Upper lobe of left lung (tissue), 6 donors: Measurements from ENCODE around the gene MYF5. TPM values are rescaled to one million over a fixed set of nuclear protein-coding genes. Genes with fewer than 3 reads are reported as not detected.

Source experiments
- ATAC-seq, 2 donors: fragments of 200-7000 bp; cut with Tn5 transposase; one replicate each; pipeline ENCODE4 v1.9.1; 2022; ENCODE audit warnings: mild to moderate bottlenecking in 2 of 2, moderate library complexity in 2 of 2; ENCODE audit not compliant: low FRiP score in 2 of 2
- DNase-seq, 2 donors: peaks; one replicate each; pipeline ENCODE4 v3.0.0-alpha.2; 2019 to 2020
- H3K27ac ChIP-seq, 4 donors: fragments of 200-600 bp; sonication (generic); one replicate each; pipeline ENCODE4 v1.5.1; 2016 to 2019
- H3K27me3 ChIP-seq, 4 donors: fragments of 200-600 bp; sonication (generic); one replicate each; pipeline ENCODE4 v1.5.1; 2017 to 2019
- H3K36me3 ChIP-seq, 4 donors: fragments of 200-600 bp; sonication (generic); one replicate each; pipeline ENCODE4 v1.5.1; 2016 to 2019
- H3K4me1 ChIP-seq, 4 donors: fragments of 200-600 bp; sonication (generic); one replicate each; pipeline ENCODE4 v1.5.1; 2018 to 2019
- H3K4me3 ChIP-seq, 4 donors: fragments of 200-600 bp; sonication (generic); one replicate each; pipeline ENCODE4 v1.5.1; 2017 to 2019; ENCODE audit warnings: mild to moderate bottlenecking in 2 of 4, moderate library complexity in 1 of 4
- H3K9me3 ChIP-seq, 4 donors: fragments of 200-600 bp; sonication (generic); one replicate each; pipeline ENCODE4 v1.5.1; 2018 to 2019
- CTCF ChIP-seq, 6 experiments: fragments of 450-650 bp in 4 of 6; fragments of 200-600 bp in 2 of 6; sonication (generic) in 2 of 6; IDR thresholded peaks; one replicate each; pipeline ENCODE4 v1.5.1; 2016 to 2019; ENCODE audit warnings: antibody characterized with exemption in 6 of 6
- EP300 ChIP-seq, 4 donors: sonication (generic); formaldehyde crosslinking; IDR thresholded peaks; one replicate each; pipeline ENCODE4 v1.5.1; 2017; ENCODE audit warnings: antibody characterized with exemption in 4 of 4, control low read depth in 2 of 4
- POLR2A ChIP-seq, 4 donors: fragments of 450-650 bp; IDR thresholded peaks; one replicate each; pipeline ENCODE4 v1.5.1; 2016 to 2017; ENCODE audit warnings: antibody characterized with exemption in 4 of 4, mild to moderate bottlenecking in 2 of 4
- POLR2AphosphoS5 ChIP-seq, 2 donors: sonication (generic); formaldehyde crosslinking; IDR thresholded peaks; one replicate each; pipeline ENCODE4 v1.5.1; 2017; ENCODE audit warnings: antibody characterized with exemption in 2 of 2
- WGBS, 2 donors: methylation state at CpG; one replicate each; pipeline ENCODE4 v1.1.5; 2017 to 2018; 5-methylcytosine and 5-hydroxymethylcytosine counted together
- total RNA-seq, 6 donors: library from RNA; depleted of rRNA in 4 of 6; stranded (reverse); fragments of >200 nt in 4 of 6; gene quantifications; one replicate each; pipeline versions ENCODE4 v1.1.0 to v1.2.1, GENCODE V29; 2016 to 2021
- donor health status: DM: no; HTN: no; CAD: no; lungs with moderate emphysema.
- donor health status: DM: no; HTN: yes; CAD: no; lungs with severe emphysema.

MYF5 gene
- total RNA-seq, 6 donors from 2014 or later: not detected

- Histone ChIP-seq H3K36me3 (no peaks in the 10 kb centered on the region), H3K9me3 (no peaks in the 10 kb centered on the region), H3K4me1 (peaks cover 0 to 7% (median 3%) of the 10 kb centered on the region in 4 donors), H3K27me3 (peaks cover 0 to 3% (median 0%) of the 10 kb centered on the region in 4 donors), H3K27ac (no peak overlapping the region), H3K4me3 (no peak overlapping the region)
- ATAC-seq (no peak), DNase-seq (no peak)
- WGBS, 2 donors: 85 to 96% methylated on average over 1 of the region's 1 CpG
- TF ChIP-seq CTCF (IDR thresholded peaks at IDR 0.05) (no peak), POLR2AphosphoS5 (IDR thresholded peaks at IDR 0.05) (no peak)
These were observed 5.8 kb upstream of the MYF5 start for GRCh38 chr12:80710727-80711449.

- Histone ChIP-seq H3K4me1 (peaks cover 0 to 7% (median 3%) of the 10 kb centered on the region in 4 donors), H3K27ac (no peak overlapping the region), H3K36me3 (no peaks in the 10 kb centered on the region), H3K27me3 (peaks cover 0 to 3% (median 0%) of the 10 kb centered on the region in 4 donors), H3K9me3 (no peaks in the 10 kb centered on the region), H3K4me3 (no peak overlapping the region)
- no peak for ATAC-seq
- DNase-seq: no peak
- 63 to 65% methylated on average over 1 of the region's 1 CpG for WGBS, 2 donors
- TF ChIP-seq POLR2AphosphoS5 (IDR thresholded peaks at IDR 0.05) (no peak), CTCF (IDR thresholded peaks at IDR 0.05) (no peak), POLR2A (IDR thresholded peaks at IDR 0.05) (no peak), EP300 (IDR thresholded peaks at IDR 0.05) (no peak)
These were observed 4.8 kb upstream of the MYF5 start for GRCh38 chr12:80711866-80712265.

GRCh38 chr12:80712866-80713265 lies 3.8 kb upstream of the MYF5 start:
- H3K4me1 ChIP-seq: peaks cover 0 to 7% (median 3%) of the 10 kb centered on the region in 4 donors
- no peak overlapping the region for H3K27ac ChIP-seq
- H3K9me3 ChIP-seq: no peaks in the 10 kb centered on the region
- TF ChIP-seq POLR2AphosphoS5 (IDR thresholded peaks at IDR 0.05) (no peak), CTCF (IDR thresholded peaks at IDR 0.05) (no peak)
- ATAC-seq (no peak), DNase-seq (no peak)
- H3K36me3 ChIP-seq: no peaks in the 10 kb centered on the region
- H3K4me3 ChIP-seq: no peak overlapping the region
- H3K27me3 ChIP-seq: peaks cover 0 to 2% (median 0%) of the 10 kb centered on the region in 4 donors

- Histone ChIP-seq H3K27ac (no peak overlapping the region), H3K27me3 (no peaks in the 10 kb centered on the region), H3K4me1 (peaks cover 0 to 4% (median 1%) of the 10 kb centered on the region in 4 donors), H3K36me3 (no peaks in the 10 kb centered on the region), H3K4me3 (no peak overlapping the region), H3K9me3 (no peaks in the 10 kb centered on the region)
- TF ChIP-seq POLR2A (IDR thresholded peaks at IDR 0.05) (no peak), CTCF (IDR thresholded peaks at IDR 0.05) (no peak), EP300 (IDR thresholded peaks at IDR 0.05) (no peak), POLR2AphosphoS5 (IDR thresholded peaks at IDR 0.05) (no peak)
- 78 to 80% methylated on average over 4 of the region's 4 CpGs for WGBS, 2 donors
- ATAC-seq (no peak), DNase-seq (no peak)
These were observed 3.3 kb upstream of the MYF5 start for GRCh38 chr12:80713419-80713818.

- Histone ChIP-seq H3K27me3 (no peaks in the 10 kb centered on the region), H3K27ac (no peak overlapping the region), H3K9me3 (no peaks in the 10 kb centered on the region), H3K4me1 (no peaks in the 10 kb centered on the region), H3K4me3 (no peak overlapping the region), H3K36me3 (no peaks in the 10 kb centered on the region)
- TF ChIP-seq CTCF (IDR thresholded peaks at IDR 0.05) (no peak), EP300 (IDR thresholded peaks at IDR 0.05) (no peak), POLR2AphosphoS5 (IDR thresholded peaks at IDR 0.05) (no peak), POLR2A (IDR thresholded peaks at IDR 0.05) (no peak)
- 20 to 25% methylated on average over 16 of the region's 16 CpGs for WGBS, 2 donors
- no peak for DNase-seq
- no peak for ATAC-seq
These were observed 2.7 kb upstream of the MYF5 start for GRCh38 chr12:80714055-80714454.
